Measurements from ENCODE around the gene KIAA0753.
"Not testable (repeated sequence)": the region's sequence is repeated elsewhere in the genome, so short reads cannot be mapped to it uniquely, and the experiment has no call there.

The KIAA0753 gene

GRCh38 chr17:6668219-6668618 lies 27.7 kb upstream of the KIAA0753 start:
- DNase-seq, result no peak

GRCh38 chr17:6667516-6667915 lies 27.0 kb upstream of the KIAA0753 start:
- DNase-seq, result no peak

GRCh38 chr17:6666557-6666956 lies 26.0 kb upstream of the KIAA0753 start:
- DNase-seq, result no peak

GRCh38 chr17:6666077-6666521 lies 25.6 kb upstream of the KIAA0753 start:
- peak; percentile 39 for DNase-seq

- DNase-seq, result not testable (repeated sequence)
These were observed 22.7 kb upstream of the KIAA0753 start for GRCh38 chr17:6663200-6663599.

GRCh38 chr17:6661464-6661848 lies 20.9 kb upstream of the KIAA0753 start:
- DNase-seq, result no peak

GRCh38 chr17:6660805-6661463 lies 20.4 kb upstream of the KIAA0753 start:
- DNase-seq, result no peak

GRCh38 chr17:6660101-6660500 lies 19.6 kb upstream of the KIAA0753 start:
- no peak for DNase-seq

- not testable (repeated sequence) for DNase-seq
These were observed 17.9 kb upstream of the KIAA0753 start for GRCh38 chr17:6658411-6658810.

- no peak for DNase-seq
These were observed 17.2 kb upstream of the KIAA0753 start for GRCh38 chr17:6657633-6658287.

- DNase-seq, result not testable (repeated sequence)
These were observed 16.5 kb upstream of the KIAA0753 start for GRCh38 chr17:6656797-6657632.

- peak; percentile 4 for DNase-seq
These were observed 15.3 kb upstream of the KIAA0753 start for GRCh38 chr17:6655732-6656361.

- DNase-seq, result peak; percentile 45
These were observed 14.6 kb upstream of the KIAA0753 start for GRCh38 chr17:6654841-6655731.

GRCh38 chr17:6651919-6652452 lies 11.5 kb upstream of the KIAA0753 start:
- DNase-seq, result no peak

- peak; percentile 81 for DNase-seq
These were observed 10.9 kb upstream of the KIAA0753 start, which contains the start of the genes C17orf100 and MED31 for GRCh38 chr17:6651354-6651918. Gene C17orf100, plus strand, starts transcription at chr17:6651762. Its CDS starts 152 bp downstream, at chr17:6651914. Gene MED31, minus strand, starts transcription at chr17:6651605. Its CDS starts 77 bp downstream, at chr17:6651528.

GRCh38 chr17:6648181-6648580 lies 7.7 kb upstream of the KIAA0753 start:
- DNase-seq, result peak; percentile 26

- DNase-seq, result no peak
These were observed 3.1 kb upstream of the KIAA0753 start for GRCh38 chr17:6643451-6644125.

- DNase-seq, result no peak
These were observed 2.1 kb upstream of the KIAA0753 start for GRCh38 chr17:6642592-6642991.

- no peak for DNase-seq
These were observed 844 bp upstream of the KIAA0753 start for GRCh38 chr17:6641247-6641863.

All from NCI-H1694 treated with DMSO at 0.1 percent for 48 hours (cell line).